Activated naive CD4-positive, alpha-beta T cell treated with anti-CD3 and anti-CD28 coated beads, Interleukin-2, amount 50 U/mL, for 16 hours (primary cell): Measurements from ENCODE around the gene SLC13A3.

Experiments used
- DNase-seq: peaks from one replicate; pipeline ENCODE4 v3.0.0-alpha.2; 2020

The SLC13A3 gene

GRCh38 chr20:46649650-46649949 is 1.7 kb downstream of the SLC13A3 start:
- DNase-seq = no peak

DNA sequence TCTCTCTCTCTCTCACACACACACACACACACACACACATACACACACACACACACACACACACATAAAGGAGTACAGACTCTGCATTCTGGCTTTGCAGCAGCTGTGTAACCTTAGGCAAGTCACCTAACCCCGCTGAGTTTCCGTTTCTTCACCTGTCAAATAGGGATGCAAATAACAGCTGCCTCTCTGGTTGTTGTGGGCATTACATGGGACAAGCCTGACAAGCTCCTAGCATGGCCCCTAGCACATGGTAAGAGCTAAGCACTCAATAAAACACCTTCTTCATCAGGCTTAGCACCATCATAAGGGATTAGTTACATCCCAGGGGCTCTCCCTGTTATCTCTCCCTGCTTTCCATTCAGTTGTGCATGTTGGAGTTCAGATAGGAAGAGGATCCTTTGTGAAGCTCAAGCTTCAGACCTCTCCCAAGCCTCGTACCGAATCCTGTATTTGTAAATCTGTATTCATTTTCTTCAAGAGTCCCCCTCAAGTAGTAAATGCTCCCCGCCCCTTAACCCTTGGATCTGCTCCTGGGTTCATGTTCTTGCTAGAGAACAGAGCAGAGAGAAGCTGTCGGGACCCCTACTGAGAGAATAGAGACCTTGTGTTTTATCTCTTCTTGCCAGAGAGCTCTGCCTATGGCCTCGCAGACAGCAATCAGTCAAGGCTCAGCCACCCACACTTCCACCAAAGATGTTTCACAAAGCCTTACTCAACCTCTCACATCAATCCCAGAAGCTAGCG is 2.2 kb downstream of the SLC13A3 start:
- no peak for DNase-seq

- no peak for DNase-seq
Measured at GRCh38 chr20:46647469-46647868, 3.8 kb downstream of the SLC13A3 start.

- no peak for DNase-seq
Measured at GRCh38 chr20:46646659-46647380, 4.4 kb downstream of the SLC13A3 start.

DNA sequence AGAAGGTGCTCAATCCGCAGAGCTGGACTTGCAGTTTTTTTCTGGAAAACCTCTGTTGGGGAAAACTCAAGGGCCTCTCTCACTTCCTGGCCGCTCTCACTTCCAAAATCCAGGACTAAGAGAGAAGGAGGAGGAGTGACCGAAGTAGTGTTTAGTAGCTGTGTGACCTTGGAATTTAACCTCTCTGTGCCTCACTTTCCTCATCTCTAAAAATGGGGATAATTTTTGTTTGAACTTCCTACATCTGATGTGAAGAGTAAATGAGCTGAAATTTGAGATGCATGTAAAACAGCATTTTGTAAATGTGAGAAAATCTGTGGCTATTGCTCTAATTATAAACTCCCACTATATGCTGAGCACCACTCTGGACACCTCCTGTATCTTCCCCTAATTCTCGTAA is 5.1 kb downstream of the SLC13A3 start:
- no peak for DNase-seq

DNA sequence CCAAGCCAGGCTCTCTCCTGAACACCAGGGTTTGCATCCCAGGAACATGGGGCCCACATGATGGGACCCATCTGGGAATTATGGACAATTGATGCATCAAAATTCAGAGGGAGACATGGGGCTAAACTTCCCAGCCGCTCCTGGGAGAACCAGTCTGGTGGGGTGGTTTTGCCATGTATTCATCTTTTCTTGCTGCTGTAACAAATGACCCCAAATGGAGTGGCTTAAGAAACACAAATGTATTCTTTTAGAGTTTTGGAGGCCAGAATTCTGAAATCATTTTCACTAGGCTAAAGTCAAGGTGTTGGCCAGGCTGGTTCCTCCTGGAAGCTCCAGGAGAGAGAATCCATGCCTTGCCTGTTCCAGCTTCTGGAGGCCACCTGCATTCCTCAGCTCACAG is 6.5 kb downstream of the SLC13A3 start:
- DNase-seq = no peak

DNA sequence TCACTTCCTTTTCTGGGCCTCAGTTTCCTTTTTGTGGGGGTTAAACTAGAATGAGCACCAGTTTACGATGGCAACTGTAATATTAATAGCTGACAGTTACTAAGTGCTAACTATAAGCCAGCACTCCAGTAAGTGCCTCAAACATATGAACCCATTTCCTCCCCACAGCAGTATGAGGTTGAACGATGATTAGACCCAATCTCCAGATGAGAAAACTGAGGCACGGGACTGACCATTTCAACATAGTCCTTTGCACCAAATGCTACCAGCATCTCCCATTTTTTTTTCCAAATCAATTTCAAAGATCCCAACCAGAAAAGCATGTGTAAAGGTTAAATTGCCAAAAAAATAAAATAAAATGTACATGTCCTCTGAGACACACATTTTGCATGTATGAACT is 7.1 kb downstream of the SLC13A3 start:
- DNase-seq = no peak

- no peak for DNase-seq
Measured at GRCh38 chr20:46642969-46643343, 8.3 kb downstream of the SLC13A3 start.

DNA sequence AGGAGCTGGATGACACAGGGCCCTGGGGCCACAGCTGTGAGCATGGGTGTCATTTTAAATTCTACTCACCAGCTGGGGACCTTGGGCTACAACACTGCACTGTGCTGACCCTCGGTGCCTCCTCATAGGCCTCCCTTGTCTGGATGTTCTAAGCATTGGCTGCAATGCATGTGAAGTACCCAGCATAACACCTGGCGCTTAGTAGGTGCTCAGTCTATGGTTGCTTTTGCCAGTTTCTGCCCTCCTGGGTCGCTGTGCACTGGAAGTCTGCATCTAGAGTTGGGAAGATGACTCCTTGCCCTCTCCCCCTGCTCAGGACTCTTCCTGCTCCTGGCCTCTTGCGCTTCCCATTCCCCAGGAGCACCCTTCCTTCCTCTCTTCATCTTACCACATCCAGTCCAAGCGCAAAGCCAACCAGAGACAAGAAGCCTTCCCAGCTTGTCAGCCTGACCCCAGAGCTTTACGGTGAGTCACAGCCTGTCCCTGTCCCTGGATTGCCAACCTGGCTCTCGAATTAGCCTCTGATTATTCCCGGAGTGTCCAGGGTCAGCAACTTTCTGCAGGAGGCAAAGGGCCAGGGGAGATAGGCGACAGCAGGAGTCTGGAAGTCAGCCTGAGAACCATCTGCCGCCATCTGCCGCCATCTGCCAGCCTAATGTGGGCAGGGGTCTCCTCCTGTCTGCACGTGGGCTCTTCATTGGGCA is 8.8 kb downstream of the SLC13A3 start:
- no peak for DNase-seq

DNA sequence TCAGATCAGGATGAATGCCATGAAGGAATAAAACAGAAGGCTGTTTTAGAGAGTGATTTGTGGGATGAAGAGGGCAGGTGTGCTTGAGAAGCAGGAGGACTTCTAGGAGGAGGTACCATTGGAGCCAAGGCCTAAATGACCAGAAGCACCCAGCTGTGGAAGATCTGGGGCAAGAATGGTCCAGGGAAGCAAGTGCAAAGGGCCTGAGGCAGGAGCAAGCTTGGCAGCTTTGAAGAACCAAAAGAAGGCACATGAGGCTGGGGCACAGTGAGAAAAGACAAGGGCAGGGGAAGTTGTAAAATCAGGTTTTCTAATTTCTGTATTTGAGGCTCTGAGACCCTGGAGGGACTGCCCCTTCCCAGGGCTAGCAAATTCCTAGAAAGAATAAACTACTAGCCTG is 9.8 kb downstream of the SLC13A3 start:
- DNase-seq = no peak

DNA sequence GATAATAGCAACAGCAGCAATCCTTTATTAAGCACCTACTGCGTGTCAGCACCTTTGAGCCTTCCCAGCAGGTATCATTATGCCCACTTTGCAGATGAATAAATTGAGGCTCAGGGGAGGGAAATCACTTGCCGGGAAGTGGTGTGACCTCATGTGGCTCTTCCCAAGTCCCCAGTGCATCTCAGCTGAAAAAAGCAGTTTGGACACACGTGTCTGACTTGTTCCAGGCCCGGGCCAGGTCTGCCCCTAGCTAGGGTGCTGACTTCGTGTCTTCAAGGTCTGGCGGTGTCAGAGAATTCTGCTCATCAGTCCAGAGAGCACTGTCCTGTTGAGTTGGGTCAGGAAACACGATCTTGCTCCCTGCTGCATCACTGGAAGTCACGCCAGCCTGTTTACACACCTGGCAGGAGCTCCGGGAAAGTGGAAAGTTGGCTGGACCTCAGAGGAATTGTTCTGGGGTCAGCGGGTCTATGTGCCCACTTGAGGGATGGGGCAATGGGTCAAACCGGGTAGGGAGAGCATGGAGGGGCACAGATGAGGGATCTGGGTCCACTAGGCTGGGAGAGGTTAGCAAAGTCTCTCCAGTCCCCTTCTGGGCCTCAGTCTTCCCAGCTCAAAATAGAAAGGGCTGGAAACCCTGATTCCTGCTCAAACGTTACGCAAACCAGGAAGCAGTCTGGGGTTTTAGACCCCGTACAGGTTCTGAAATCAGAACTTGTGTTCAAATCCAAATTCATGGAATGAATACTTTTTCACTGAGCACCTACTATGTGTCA is 10.5 kb downstream of the SLC13A3 start:
- no peak for DNase-seq

- DNase-seq = no peak
Measured at GRCh38 chr20:46640044-46640443, 11.2 kb downstream of the SLC13A3 start.

DNA sequence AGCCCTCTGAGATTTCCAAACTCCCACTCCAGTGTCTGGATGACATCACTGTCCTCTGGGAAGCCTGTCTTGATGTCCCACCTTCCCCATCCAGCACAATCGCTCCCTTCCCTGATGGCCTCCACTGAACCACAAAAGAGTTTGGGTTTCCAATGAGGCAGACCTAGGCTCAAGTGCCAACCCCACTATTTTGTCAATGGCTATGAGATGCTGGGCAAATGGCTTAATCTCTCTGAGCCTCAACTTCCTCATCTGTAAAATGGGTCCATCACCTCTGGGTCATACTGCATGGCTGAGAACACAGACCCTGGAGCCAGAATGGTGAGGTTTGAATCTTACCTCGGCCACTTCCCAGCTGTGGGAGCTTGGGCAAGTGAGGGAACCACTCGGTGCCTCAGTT is 11.7 kb downstream of the SLC13A3 start:
- DNase-seq = no peak

DNA sequence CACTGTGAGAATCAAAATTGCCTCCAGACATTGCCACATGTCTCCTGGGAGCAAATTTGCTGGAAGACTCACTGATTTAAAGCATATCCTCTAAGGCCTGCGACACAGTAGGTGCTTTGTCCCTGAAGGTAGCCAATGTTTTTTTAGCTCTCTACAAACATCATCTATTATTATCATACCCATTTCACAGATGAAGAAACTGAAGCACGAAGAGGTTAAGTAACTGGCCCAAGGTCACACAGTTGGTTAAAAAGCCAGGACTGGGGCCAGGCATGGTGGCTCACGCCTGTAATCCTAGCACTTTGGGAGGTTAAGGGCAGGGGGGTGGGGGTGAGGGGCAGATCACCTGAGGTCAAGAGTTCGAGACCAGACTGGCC is 12.4 kb downstream of the SLC13A3 start:
- DNase-seq = no peak

GRCh38 chr20:46638134-46638897 is 12.9 kb downstream of the SLC13A3 start:
- no peak for DNase-seq

- DNase-seq = no peak
Measured at GRCh38 chr20:46637427-46638133, 13.7 kb downstream of the SLC13A3 start.

- DNase-seq = no peak
Measured at GRCh38 chr20:46637020-46637419, 14.2 kb downstream of the SLC13A3 start.

DNA sequence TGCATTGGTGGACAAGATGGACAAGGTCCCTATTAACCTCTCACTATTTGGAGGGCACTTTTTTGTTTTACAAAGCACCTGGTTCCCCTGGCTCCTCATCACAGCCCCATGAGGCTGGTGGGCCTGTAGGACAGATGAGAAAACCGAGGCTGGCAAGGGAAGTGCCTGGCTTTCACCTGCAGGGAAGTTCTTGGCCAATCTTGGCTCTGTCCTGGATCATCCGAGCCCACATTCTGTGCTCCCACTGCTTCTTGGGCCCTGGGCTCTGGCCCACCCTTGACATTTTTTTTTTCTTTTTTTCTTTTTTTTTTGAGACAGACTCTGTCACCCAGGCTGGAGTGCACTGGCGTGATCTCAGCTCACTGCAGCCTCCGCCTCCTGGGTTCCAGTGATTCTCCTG is 14.7 kb downstream of the SLC13A3 start:
- DNase-seq = no peak

DNA sequence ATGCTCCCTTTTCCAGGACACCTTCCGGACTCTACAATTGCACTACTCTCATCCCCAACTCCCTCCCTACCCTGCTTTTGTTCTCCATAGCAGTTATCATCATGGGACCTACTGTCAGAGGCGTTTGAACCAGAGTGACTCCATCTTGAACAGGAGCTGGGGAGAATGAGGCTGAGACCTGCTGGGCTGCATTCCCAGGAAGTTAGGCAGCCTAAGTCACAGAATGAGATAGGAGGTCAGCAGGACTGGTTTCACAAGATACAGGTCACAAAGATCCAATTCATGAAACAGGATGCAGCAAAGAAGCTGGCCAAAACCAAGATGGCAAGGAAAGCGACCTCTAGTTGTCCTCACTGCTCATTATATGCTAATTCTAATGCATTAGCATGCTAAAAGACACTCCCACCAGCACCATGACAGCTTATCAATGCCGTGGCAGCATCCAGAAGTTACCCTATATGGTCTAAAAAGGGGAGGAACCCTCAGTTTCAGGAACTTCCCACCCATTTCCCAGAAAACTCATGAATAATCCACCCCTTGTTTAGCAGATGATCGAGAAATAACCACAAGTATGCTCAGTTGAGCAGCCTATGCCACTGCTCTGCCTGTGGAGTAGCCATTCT is 15.6 kb downstream of the SLC13A3 start:
- no peak for DNase-seq

DNA sequence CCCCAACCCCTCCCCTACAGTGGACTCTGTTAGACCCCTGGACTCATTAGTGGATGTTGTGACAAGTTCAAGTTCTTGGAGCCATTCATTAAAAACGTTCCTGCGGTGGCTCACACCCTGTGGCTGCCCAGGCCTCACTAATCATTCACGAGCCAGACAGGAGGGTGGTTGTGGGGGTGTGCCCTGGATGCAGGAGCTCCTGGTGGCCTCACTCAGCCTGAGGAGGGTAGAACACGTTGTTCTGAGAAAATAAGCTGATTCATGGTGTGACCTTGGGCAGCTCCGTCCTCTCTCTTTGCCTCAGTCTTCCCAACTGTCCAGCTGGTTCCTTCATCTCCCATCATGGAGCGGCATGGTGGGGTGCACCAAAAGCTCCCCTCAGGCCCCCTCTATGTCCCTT is 16.7 kb downstream of the SLC13A3 start:
- no peak for DNase-seq

- no peak for DNase-seq
Measured at GRCh38 chr20:46631874-46632446, 19.3 kb downstream of the SLC13A3 start.
